Measurements from ENCODE around the gene DNAJC16.
"Not testable (repeated sequence)": the region's sequence is repeated elsewhere in the genome, so short reads cannot be mapped to it uniquely, and the experiment has no call there.

The DNAJC16 gene

GRCh38 chr1:15508700-15509487 lies 17.8 kb upstream of the DNAJC16 start:
- DNase-seq: no peak

GRCh38 chr1:15509586-15509985 lies 17.1 kb upstream of the DNAJC16 start:
- DNase-seq: no peak

- DNase-seq: no peak
Observed at GRCh38 chr1:15510611-15511405, 15.8 kb upstream of the DNAJC16 start.

- no peak for DNase-seq
Observed at GRCh38 chr1:15513192-15513591, 13.5 kb upstream of the DNAJC16 start.

- DNase-seq: no peak
Observed at GRCh38 chr1:15513919-15514318, 12.7 kb upstream of the DNAJC16 start.

GRCh38 chr1:15514557-15514956 lies 12.1 kb upstream of the DNAJC16 start:
- DNase-seq: not testable (repeated sequence)

- DNase-seq: no peak
Observed at GRCh38 chr1:15515022-15515663, 11.5 kb upstream of the DNAJC16 start.

- DNase-seq: no peak
Observed at GRCh38 chr1:15519625-15520024, 7.0 kb upstream of the DNAJC16 start.

- not testable (repeated sequence) for DNase-seq
Observed at GRCh38 chr1:15521206-15521906, 5.3 kb upstream of the DNAJC16 start.

- DNase-seq: no peak
Observed at GRCh38 chr1:15522551-15522950, 4.1 kb upstream of the DNAJC16 start.

- no peak for DNase-seq
Observed at GRCh38 chr1:15523104-15524020, 3.3 kb upstream of the DNAJC16 start.

- DNase-seq: no peak
Observed at GRCh38 chr1:15524021-15524282, 2.7 kb upstream of the DNAJC16 start, which contains the start of gene CASP9. CASP9 (minus strand) TSS chr1:15524215; CDS start chr1:15524200, 15 bp downstream.

GRCh38 chr1:15524283-15525049 lies 2.2 kb upstream of the DNAJC16 start:
- peak; percentile 99 for DNase-seq

- peak; percentile 3 for DNase-seq
Observed at GRCh38 chr1:15525050-15526020, 1.3 kb upstream of the DNAJC16 start.

GRCh38 chr1:15526021-15526489 lies 593 bp upstream of the DNAJC16 start:
- no peak for DNase-seq

GRCh38 chr1:15531003-15531402 lies 4.4 kb downstream of the DNAJC16 start:
- no peak for DNase-seq

GRCh38 chr1:15531682-15532081 lies 5.0 kb downstream of the DNAJC16 start:
- no peak for DNase-seq

- DNase-seq: no peak
Observed at GRCh38 chr1:15538771-15539170, 12.1 kb downstream of the DNAJC16 start.

GRCh38 chr1:15540186-15540585 lies 13.5 kb downstream of the DNAJC16 start:
- DNase-seq: no peak
